OCI-LY7 (cell line): ENCODE data around the gene TTC33. TPM values are rescaled to one million over a fixed set of nuclear protein-coding genes. Genes with fewer than 3 reads are reported as not detected.

ENCODE experiments used
- BruUV-seq: library from RNA; stranded (reverse); fragments of 400-500 nt; replicated peaks from 2 replicates; lab custom pipeline; 2021; lab: Mats Ljungman, UMichigan
- CTCF ChIA-PET: fragments of 300-600 bp; sonication (Branson Sonifier 250); formaldehyde crosslinking; loops from one replicate; lab custom pipeline; 2022; ENCODE audit warnings: antibody characterized with exemption; ENCODE audit not compliant: unreplicated experiment; lab: Charles Lee
- POLR2A ChIA-PET: fragments of 300-600 bp; sonication (Branson Sonifier 250); formaldehyde crosslinking; loops from one replicate; lab custom pipeline; 2022; ENCODE audit warnings: antibody characterized with exemption; lab: Charles Lee
- DNase-seq: peaks from one replicate; pipeline ENCODE4 v3.0.0-alpha.2; 2015; ENCODE audit warnings: low spot score
- H2AFZ ChIP-seq: fragments of 200-600 bp; sonication (generic), shearing (Covaris generic); 2 replicates; pipeline ENCODE4 v1.6.1; 2014; ENCODE audit warnings: mild to moderate bottlenecking, antibody characterized with exemption, low read length, moderate library complexity
- H3K27ac ChIP-seq: fragments of 200-600 bp; sonication (generic); 2 replicates; pipeline ENCODE4 v1.5.1; 2014; ENCODE audit warnings: mixed run types, low read depth, mild to moderate bottlenecking, moderate library complexity, low read length, inconsistent platforms; ENCODE audit not compliant: poor library complexity, severe bottlenecking
- H3K36me3 ChIP-seq: fragments of 200-600 bp; sonication (generic); 2 replicates; pipeline ENCODE4 v1.6.1; 2014; ENCODE audit warnings: mild to moderate bottlenecking, antibody characterized with exemption, low read length, moderate library complexity, mixed read lengths; ENCODE audit not compliant: insufficient read depth
- H3K4me1 ChIP-seq: fragments of 200-600 bp; sonication (generic); 2 replicates; pipeline ENCODE4 v1.5.1; 2014; ENCODE audit warnings: mild to moderate bottlenecking, low read length; ENCODE audit not compliant: insufficient read depth, poor library complexity, severe bottlenecking
- H3K4me2 ChIP-seq: fragments of 200-600 bp; sonication (generic); 2 replicates; pipeline ENCODE4 v1.6.1; 2014; ENCODE audit warnings: mild to moderate bottlenecking, low read length
- H3K4me3 ChIP-seq: fragments of 200-600 bp; sonication (generic); 2 replicates; pipeline ENCODE4 v1.5.1; 2014; ENCODE audit warnings: mild to moderate bottlenecking, low read depth, low read length; ENCODE audit not compliant: poor library complexity, severe bottlenecking
- H3K79me2 ChIP-seq: fragments of 200-600 bp; sonication (generic); 2 replicates; pipeline ENCODE4 v1.6.1; 2016; ENCODE audit warnings: low read depth, mild to moderate bottlenecking, low read length, moderate library complexity, mixed read lengths; ENCODE audit not compliant: insufficient read depth
- H3K9me2 ChIP-seq: fragments of 200-600 bp; sonication (generic); 2 replicates; pipeline ENCODE4 v1.6.1; 2016; ENCODE audit warnings: mild to moderate bottlenecking, low read length, mixed read lengths; ENCODE audit not compliant: insufficient read depth
- H3K9me3 ChIP-seq: fragments of 200-600 bp; sonication (generic); 2 replicates; pipeline ENCODE4 v1.6.1; 2014; ENCODE audit warnings: mild to moderate bottlenecking, mixed run types, low read length, mixed read lengths
- H4K20me1 ChIP-seq: fragments of 200-600 bp; sonication (generic); 2 replicates; pipeline ENCODE4 v1.6.1; 2014; ENCODE audit warnings: mild to moderate bottlenecking, antibody characterized with exemption, low read length, moderate library complexity, mixed read lengths; ENCODE audit not compliant: insufficient read depth
- EZH2phosphoT487 ChIP-seq: fragments of 200-600 bp; sonication (generic); IDR thresholded peaks from 2 replicates; pipeline ENCODE4 v1.6.1; 2018; ENCODE audit warnings: low read depth, borderline replicate concordance, mild to moderate bottlenecking, mixed run types, antibody characterized with exemption, low read length, moderate library complexity, mixed read lengths
- intact Hi-C: fragments of 100-400 bp; cut with micrococcal nuclease; formaldehyde crosslinking; loops from one replicate; pipeline ENCODE4 v1.10.0; 2022; ENCODE audit not compliant: unreplicated experiment
- total RNA-seq, 2 experiments: library from RNA; depleted of rRNA in 1 of 2; stranded (reverse); fragments of >200 nt in 1 of 2; shearing (Covaris generic) in 1 of 2; gene quantifications; 2 replicates each; pipeline ENCODE4 v1.2.3, GENCODE V29; 2014 to 2022
- TF ChIP-seq, protein P1 (sequence below): fragments of 200-600 bp; sonication (generic); conservative IDR thresholded peaks from 2 replicates; pipeline ENCODE4 v1.5.1; 2014; ENCODE audit warnings: mild to moderate bottlenecking, antibody characterized with exemption, low read length, moderate library complexity, mixed read lengths

The TTC33 gene
- total RNA-seq, 2 experiments from 2014 or later = 15.9 to 20.5 TPM

- BruUV-seq = no TSS peak
- peak overlapping the region; percentile 48 for H2AFZ ChIP-seq
- ChIA-PET CTCF (no interaction called here), POLR2A (interaction anchor here (1.0 to 1.8 kb wide), 2 partner anchors 9 to 178 kb away, joined by 4 to 7 read pairs; no protein-coding TSS in a partner anchor)
- no peak overlapping the region for H3K4me3 ChIP-seq
- no peak overlapping the region for H3K27ac ChIP-seq
- H3K79me2 ChIP-seq = no peaks in the 10 kb centered on the region
- TF ChIP-seq, protein P1, sequence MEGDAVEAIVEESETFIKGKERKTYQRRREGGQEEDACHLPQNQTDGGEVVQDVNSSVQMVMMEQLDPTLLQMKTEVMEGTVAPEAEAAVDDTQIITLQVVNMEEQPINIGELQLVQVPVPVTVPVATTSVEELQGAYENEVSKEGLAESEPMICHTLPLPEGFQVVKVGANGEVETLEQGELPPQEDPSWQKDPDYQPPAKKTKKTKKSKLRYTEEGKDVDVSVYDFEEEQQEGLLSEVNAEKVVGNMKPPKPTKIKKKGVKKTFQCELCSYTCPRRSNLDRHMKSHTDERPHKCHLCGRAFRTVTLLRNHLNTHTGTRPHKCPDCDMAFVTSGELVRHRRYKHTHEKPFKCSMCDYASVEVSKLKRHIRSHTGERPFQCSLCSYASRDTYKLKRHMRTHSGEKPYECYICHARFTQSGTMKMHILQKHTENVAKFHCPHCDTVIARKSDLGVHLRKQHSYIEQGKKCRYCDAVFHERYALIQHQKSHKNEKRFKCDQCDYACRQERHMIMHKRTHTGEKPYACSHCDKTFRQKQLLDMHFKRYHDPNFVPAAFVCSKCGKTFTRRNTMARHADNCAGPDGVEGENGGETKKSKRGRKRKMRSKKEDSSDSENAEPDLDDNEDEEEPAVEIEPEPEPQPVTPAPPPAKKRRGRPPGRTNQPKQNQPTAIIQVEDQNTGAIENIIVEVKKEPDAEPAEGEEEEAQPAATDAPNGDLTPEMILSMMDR = no peak
- no peak for TF ChIP-seq EZH2phosphoT487
- H4K20me1 ChIP-seq = no peaks in the 10 kb centered on the region
- no peaks in the 10 kb centered on the region for H3K4me1 ChIP-seq
- no peaks in the 10 kb centered on the region for H3K9me2 ChIP-seq
- DNase-seq = no peak
- H3K4me2 ChIP-seq = no peak overlapping the region
- intact Hi-C loops = no loop called here
- H3K9me3 ChIP-seq = no peaks in the 10 kb centered on the region
- no peaks in the 10 kb centered on the region for H3K36me3 ChIP-seq
These were observed 140.7 kb downstream of the TTC33 start for GRCh38 chr5:40614923-40615585.

GRCh38 chr5:40614466-40614865, 141.3 kb downstream of the TTC33 start:
- H3K4me3 ChIP-seq = no peak overlapping the region
- intact Hi-C loops = no loop called here
- ChIA-PET CTCF (interaction anchor here (0.9 kb wide), 1 partner anchor 12 kb away, joined by 3 read pairs; no protein-coding TSS in a partner anchor), POLR2A (interaction anchor here (1.2 to 2.1 kb wide), 3 partner anchors 8 to 43 kb away, joined by 3 to 7 read pairs (median 5); no protein-coding TSS in a partner anchor)
- no peaks in the 10 kb centered on the region for H3K36me3 ChIP-seq
- no peaks in the 10 kb centered on the region for H3K9me2 ChIP-seq
- no peak overlapping the region for H2AFZ ChIP-seq
- no TSS peak for BruUV-seq
- no peaks in the 10 kb centered on the region for H3K4me1 ChIP-seq
- DNase-seq = no peak
- H3K9me3 ChIP-seq = no peaks in the 10 kb centered on the region
- H3K4me2 ChIP-seq = no peak overlapping the region
- H3K79me2 ChIP-seq = no peaks in the 10 kb centered on the region
- H3K27ac ChIP-seq = no peak overlapping the region
- TF ChIP-seq, protein P1 = no peak
- TF ChIP-seq EZH2phosphoT487 = no peak
- no peaks in the 10 kb centered on the region for H4K20me1 ChIP-seq

- H3K4me1 ChIP-seq = peaks cover 37% of the 10 kb centered on the region
- no peak overlapping the region for H3K27ac ChIP-seq
- H3K9me3 ChIP-seq = 0 out of 2 replicates have a peak, but pooled peaks cover 7% of the 10 kb centered on the region
- no peaks in the 10 kb centered on the region for H4K20me1 ChIP-seq
- H2AFZ ChIP-seq = peak overlapping the region; percentile 11; the same call in 1 of the 2 replicates
- H3K9me2 ChIP-seq = no peaks in the 10 kb centered on the region
- intact Hi-C loops = no loop called here
- no TSS peak for BruUV-seq
- ChIA-PET CTCF (no interaction called here), POLR2A (interaction anchor here (0.8 to 2.1 kb wide), 2 partner anchors 8 to 97 kb away, joined by 3 to 7 read pairs; no protein-coding TSS in a partner anchor)
- no peak for DNase-seq
- no peak overlapping the region for H3K4me3 ChIP-seq
- TF ChIP-seq, protein P1 = no peak
- TF ChIP-seq EZH2phosphoT487 = no peak
- no peaks in the 10 kb centered on the region for H3K79me2 ChIP-seq
- no peak overlapping the region for H3K4me2 ChIP-seq
- no peaks in the 10 kb centered on the region for H3K36me3 ChIP-seq
These were observed 148.6 kb downstream of the TTC33 start for GRCh38 chr5:40607202-40607601.
